Mucosa of stomach (tissue), 1 donor: ENCODE data around the gene RAB4B.
A peak's percentile ranks its signal among the peaks of the same experiment; 100 is the strongest.

Experiments
- H3K27me3 ChIP-seq: one replicate; pipeline ENCODE4 v1.7.0; 2013; ENCODE audit warnings: mild to moderate bottlenecking, low read length; ENCODE audit not compliant: control insufficient read depth, insufficient read depth
- H3K36me3 ChIP-seq: one replicate; pipeline ENCODE4 v1.7.0; 2013; ENCODE audit warnings: low read length; ENCODE audit not compliant: control insufficient read depth, insufficient read depth
- H3K4me1 ChIP-seq: one replicate; pipeline ENCODE4 v1.7.0; 2013; ENCODE audit warnings: mild to moderate bottlenecking, low read length; ENCODE audit not compliant: control insufficient read depth, insufficient read depth
- H3K4me3 ChIP-seq: one replicate; pipeline ENCODE4 v1.7.0; 2013; ENCODE audit warnings: low read length
- H3K9ac ChIP-seq: one replicate; pipeline ENCODE4 v1.7.0; 2013; ENCODE audit warnings: mild to moderate bottlenecking, low read length, moderate library complexity
- H3K9me3 ChIP-seq: one replicate; pipeline ENCODE4 v1.7.0; 2013; ENCODE audit warnings: mild to moderate bottlenecking, low read length, moderate library complexity; ENCODE audit not compliant: control insufficient read depth
- donor health status: Pancreatic carcinoma.

RAB4B gene

DNA sequence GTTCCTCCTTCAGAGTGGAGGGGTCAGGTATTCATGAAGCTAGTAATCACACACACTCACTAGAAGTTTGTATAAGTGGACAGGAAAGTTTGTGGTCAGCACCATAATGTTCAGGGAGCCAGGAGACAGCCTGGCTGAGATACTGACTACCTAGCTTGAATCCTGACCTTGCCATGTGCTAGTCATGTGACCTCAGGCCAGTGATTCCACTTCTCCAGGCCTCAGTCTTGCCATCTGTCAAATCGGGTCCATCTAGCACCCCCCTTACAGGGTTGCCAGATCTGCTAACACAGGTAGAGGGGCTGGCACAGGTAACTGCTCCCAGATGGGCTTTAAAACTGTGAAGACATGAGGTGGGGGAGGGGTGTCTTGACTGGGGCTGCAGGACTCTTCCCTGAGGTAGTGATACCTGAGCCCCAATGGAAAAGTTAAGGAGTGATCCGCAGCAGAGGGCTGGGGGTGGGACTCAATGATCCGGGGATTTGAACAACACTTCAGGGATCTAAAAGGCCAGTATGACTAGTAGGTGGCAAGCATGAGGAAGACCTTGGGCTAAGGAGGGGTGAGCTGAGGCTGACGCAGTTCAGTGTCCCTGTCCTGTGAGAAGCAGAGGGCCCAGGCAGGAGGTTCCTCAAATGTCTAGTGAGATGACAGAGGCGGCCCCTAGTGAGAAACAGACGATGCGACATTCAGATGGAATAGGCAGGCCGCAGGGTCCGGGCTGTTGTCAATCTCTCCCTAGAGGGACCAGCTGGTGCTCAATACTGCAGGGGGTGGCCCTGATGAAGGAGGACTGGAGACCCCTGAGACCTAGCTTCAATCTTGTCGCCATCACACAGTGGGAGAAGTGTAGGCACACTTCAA lies 36.3 kb upstream of the RAB4B start:
- no peak overlapping the region for H3K9ac ChIP-seq
- H3K9me3 ChIP-seq, result no peaks in the 10 kb centered on the region
- H3K36me3 ChIP-seq, result peaks cover 8% of the 10 kb centered on the region

DNA sequence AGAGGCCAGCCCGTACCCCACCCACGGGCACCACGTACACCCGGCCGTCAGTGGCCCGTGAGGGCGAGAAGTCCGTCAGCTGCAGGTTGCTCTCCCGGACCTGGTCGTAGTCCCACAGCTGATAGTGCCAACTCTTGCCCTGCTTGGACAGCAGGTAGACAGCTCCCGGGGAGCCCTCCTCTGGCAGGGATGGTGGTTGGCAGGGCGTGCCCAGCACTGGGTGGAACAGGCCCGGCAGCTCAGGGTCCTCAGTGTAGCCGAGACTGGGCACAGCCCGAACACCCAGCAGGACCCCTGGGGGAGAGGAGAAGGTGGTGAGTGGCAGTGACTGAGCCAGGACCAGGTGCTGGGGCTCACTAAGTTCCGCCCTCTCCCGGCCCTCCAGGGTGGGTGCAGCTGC lies 35.6 kb upstream of the RAB4B start:
- Histone ChIP-seq H3K27me3 (no peaks in the 10 kb centered on the region), H3K36me3 (peaks cover 2% of the 10 kb centered on the region), H3K9me3 (no peaks in the 10 kb centered on the region), H3K4me1 (no peaks in the 10 kb centered on the region), H3K9ac (no peak overlapping the region), H3K4me3 (no peak overlapping the region)

More for the DNA sequence above, 36.3 kb upstream of the RAB4B start:
- no peaks in the 10 kb centered on the region for H3K27me3 ChIP-seq
- no peak overlapping the region for H3K4me3 ChIP-seq
- H3K4me1 ChIP-seq, result no peaks in the 10 kb centered on the region

DNA sequence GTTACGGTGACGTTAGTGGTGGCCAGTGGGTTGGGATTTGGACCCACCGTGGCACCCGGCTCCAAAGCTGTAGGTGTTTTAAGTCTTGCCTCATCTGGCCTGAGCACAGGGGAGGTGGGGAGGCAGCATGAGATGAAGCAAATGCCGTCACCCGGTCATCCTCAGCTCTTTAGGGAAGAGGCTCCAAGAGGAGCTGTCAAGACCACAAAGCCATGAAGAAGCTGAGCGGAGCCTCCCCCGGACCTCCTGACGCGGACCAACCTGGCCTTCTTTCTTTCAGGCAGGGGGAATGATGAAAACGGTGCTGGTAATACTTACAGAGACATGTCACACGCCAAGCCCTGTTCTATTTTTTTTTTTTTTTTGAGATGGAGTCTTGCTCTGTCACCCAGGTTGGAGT lies 35.2 kb upstream of the RAB4B start:
- no peaks in the 10 kb centered on the region for H3K9me3 ChIP-seq
- no peaks in the 10 kb centered on the region for H3K36me3 ChIP-seq
- H3K4me3 ChIP-seq, result no peak overlapping the region
- H3K4me1 ChIP-seq, result no peaks in the 10 kb centered on the region
- no peak overlapping the region for H3K9ac ChIP-seq
- H3K27me3 ChIP-seq, result no peaks in the 10 kb centered on the region

DNA sequence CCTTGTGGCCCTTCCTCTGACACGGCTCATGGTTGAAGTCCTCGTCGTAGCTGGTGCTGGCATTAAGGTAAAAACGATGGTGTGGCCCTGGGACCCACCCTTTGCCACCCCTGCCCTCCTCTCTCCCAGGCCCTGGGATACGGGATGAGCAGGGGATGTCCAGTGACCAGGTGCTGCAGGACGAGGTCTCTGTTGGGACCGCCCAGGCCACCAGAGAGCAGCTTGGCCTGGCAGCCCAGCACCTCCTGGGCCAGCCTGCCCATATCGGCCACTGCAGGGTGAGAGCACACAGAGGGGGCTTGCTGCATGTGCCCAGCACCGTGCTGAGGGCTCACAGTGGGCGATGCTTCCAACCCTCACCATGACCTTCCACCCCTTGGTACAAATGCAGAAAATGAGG lies 34.1 kb upstream of the RAB4B start:
- no peaks in the 10 kb centered on the region for H3K36me3 ChIP-seq
- H3K9me3 ChIP-seq, result no peaks in the 10 kb centered on the region
- H3K4me1 ChIP-seq, result no peaks in the 10 kb centered on the region
- no peak overlapping the region for H3K4me3 ChIP-seq
- no peak overlapping the region for H3K9ac ChIP-seq
- no peaks in the 10 kb centered on the region for H3K27me3 ChIP-seq

DNA sequence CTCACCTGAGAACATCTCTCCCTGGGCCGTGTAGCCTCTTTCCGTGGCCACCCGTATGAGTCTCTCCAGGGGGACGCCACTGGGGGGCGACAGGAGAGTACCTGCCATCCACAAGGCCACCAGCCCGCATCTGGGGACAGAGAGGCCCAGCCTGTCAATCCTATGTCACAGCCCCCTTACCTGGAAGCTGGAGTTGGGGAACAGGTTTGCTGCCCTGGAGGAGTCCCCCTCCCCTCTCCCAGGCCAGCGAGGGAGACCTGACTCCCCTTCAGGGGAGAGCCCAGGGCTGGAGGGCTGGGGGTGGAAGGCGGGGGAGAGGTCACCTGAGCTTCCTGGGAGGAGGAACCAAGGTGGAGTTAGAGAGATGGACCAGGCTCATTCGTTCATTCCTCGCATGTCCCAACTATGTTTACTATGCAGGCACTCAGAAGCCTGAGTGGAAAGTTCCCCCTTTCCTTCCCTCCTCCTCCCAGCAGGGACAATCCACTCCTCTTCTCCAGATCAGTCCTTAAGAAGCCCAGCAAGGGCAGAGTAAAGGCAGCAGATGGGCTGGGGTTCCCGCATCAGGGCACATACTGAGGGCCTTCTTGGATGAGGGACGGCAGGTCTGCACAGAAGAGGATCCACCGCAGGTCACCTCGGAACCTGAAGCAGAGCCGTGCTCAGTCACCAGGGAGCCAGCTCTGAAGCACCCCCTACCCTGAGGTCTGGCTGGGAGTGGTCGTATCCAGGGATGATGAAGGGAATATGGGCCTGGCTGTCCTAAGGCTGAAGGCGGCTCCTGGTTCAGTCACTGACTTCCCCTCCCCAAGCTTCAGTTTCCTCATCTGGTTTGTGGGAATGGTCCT lies 33.3 kb upstream of the RAB4B start:
- Histone ChIP-seq H3K9ac (no peak overlapping the region), H3K27me3 (no peaks in the 10 kb centered on the region), H3K9me3 (no peaks in the 10 kb centered on the region), H3K4me3 (no peak overlapping the region), H3K4me1 (peaks cover 7% of the 10 kb centered on the region), H3K36me3 (no peaks in the 10 kb centered on the region)

DNA sequence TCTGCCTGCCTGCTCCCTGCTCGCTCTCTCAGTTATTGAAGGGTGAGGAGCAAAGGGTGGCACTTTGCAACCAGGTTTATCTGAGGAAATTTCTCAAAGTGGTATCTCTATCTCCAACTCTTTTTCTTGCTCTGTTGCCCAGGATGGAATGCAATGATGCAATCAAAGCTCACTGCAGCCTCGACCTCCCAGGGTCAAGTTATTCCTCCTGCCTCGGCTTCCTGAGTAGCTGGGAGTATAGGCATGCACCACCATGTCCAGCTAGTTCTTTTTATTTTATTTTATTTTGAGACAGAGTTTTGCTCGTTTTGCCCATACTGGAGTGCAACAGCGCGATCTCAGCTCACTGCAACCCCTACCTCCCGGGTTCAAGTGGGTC lies 32.7 kb upstream of the RAB4B start:
- Histone ChIP-seq H3K4me3 (no peak overlapping the region), H3K9me3 (no peaks in the 10 kb centered on the region), H3K9ac (no peak overlapping the region), H3K4me1 (peaks cover 11% of the 10 kb centered on the region), H3K27me3 (no peaks in the 10 kb centered on the region), H3K36me3 (no peaks in the 10 kb centered on the region)

DNA sequence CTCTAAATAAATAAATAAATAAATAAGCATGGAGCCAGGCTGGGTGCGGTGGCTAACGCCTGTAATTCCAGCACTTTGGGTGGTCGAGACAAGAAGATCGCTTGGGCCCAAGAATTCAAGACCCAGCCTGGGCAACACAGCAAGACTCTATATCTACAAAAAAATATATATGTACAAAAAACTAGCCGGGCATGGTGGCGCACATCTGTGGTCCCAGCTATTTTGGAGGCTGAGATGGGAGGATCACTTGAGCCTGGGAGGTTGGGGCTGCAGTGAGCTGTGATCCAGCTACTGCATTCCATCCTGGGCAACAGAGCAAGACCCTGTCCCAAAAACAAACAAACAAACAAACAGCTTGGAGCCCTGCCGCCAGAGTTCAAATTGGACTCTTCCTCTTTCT lies 30.5 kb upstream of the RAB4B start:
- H3K27me3 ChIP-seq, result no peaks in the 10 kb centered on the region

DNA sequence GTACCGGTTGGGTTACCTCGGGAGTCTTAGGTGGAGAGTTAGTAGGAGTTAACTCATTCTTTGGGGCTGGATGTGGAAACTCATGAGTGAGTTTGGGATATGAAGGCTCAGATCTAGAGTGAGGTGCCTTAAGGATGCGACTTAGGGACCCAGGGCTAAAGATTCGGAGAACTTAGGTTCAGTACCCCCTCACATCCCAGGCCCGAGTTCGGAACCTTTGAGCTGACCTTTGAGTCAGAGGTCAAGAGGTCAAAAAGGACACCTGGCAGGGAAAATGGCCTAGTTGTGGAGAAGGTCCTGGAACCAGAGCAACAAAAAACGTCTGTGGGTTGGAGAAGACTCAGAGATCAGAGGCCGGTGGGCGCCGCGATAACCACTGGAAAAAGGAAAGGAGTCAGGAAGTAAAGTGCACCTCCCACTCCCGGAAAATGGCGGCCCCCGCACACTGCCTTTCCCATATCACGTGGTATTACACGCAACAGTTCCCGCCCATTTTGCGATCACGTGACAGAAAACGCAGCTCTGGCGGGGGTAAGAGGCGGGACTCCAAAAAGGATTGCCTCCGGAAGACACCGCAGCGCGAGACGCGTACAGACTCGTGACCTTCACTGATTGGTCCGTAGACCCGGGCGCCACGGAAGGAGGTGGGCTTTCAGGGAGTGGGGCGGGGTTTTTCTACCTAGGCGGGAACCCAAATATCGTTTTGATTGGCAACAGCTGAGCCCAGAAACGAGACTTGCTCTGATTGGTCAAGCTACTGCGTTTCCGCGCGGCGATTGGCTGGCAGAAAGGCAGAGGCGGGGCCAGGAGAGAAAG lies 27.8 kb upstream of the RAB4B start, which contains the start of gene ACTMAP:
ACTMAP (minus strand) TSS at position 420 of the 816 bp plus-strand sequence. CDS start 674 bp downstream, outside the sequence.
- peaks cover 18% of the 10 kb centered on the region for H3K4me1 ChIP-seq

More for the DNA sequence above, 30.5 kb upstream of the RAB4B start:
- Histone ChIP-seq H3K4me1 (peaks cover 11% of the 10 kb centered on the region), H3K9me3 (no peaks in the 10 kb centered on the region), H3K36me3 (no peaks in the 10 kb centered on the region), H3K4me3 (no peak overlapping the region), H3K9ac (no peak overlapping the region)

DNA sequence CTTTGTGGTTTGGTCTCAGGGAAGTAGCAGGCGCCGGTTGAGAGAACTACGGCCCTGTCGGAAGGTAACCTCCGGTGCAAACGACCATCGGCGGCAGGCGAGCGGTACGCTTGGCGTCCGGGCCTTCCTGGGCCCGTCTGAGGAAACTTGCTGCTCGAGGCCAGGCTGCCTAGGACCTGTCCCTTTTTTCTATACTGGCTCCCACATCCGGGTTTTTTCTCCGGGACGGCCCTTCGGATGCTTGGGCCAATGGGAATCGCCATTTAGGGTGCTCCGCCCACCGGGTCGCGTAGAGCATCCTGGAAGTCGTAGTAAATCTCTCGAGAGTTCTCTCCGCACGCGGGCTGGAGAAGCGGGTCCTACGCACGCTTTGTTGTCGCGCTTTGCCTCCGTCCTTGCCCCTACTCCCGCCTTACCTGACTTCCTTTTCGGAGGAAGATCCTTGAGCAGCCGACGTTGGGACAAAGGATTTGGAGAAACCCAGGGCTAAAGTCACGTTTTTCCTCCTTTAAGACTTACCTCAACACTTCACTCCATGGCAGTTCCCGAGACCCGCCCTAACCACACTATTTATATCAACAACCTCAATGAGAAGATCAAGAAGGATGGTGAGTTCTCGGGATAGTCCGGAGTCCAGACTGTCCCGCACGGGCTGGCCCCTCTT lies 27.0 kb upstream of the RAB4B start, which contains the start of gene SNRPA:
SNRPA (plus strand) TSS at position 330 of the 664 bp plus-strand sequence; CDS start at position 536, 206 bp downstream.
- Histone ChIP-seq H3K9ac (peak within 1 kb of the TSS; percentile 85), H3K27me3 (no peaks in the 10 kb centered on the region), H3K4me3 (peak within 1 kb of the TSS; percentile 88), H3K9me3 (no peaks in the 10 kb centered on the region), H3K36me3 (no peaks in the 10 kb centered on the region), H3K4me1 (peaks cover 26% of the 10 kb centered on the region)

More for the DNA sequence above, 27.8 kb upstream of the RAB4B start, which contains the start of gene ACTMAP:
- no peaks in the 10 kb centered on the region for H3K27me3 ChIP-seq
- peak within 1 kb of the TSS; percentile 88 for H3K4me3 ChIP-seq
- H3K9ac ChIP-seq, result peak within 1 kb of the TSS; percentile 85
- H3K9me3 ChIP-seq, result no peaks in the 10 kb centered on the region
- H3K36me3 ChIP-seq, result no peaks in the 10 kb centered on the region

DNA sequence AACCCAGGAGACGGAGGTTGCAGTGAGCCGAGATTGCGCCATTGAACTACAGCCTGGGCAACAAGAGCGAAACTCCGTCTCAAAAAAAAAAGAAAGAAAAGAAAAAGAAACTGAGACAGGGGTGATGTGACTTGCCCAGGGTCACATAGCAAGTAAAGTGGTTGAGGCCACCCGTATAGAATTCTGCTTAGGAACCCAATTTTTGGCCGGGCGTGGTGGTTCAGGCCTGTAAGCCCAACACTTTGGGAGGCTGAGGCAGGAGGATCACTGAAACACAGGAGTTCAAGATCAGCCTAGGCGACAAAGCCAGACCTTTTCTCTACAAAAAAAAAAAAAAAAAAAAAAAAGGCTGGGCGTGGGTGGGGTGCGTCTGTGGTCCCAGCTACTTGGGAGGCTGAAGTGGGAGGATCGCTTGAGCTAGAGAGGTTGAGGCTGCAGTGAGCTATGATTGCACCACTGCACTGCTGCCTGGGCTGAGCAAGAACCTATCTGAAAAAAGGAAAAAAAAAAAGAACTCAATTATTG lies 25.7 kb upstream of the RAB4B start:
- H3K9ac ChIP-seq, result peak overlapping the region; percentile 83
- H3K27me3 ChIP-seq, result no peaks in the 10 kb centered on the region
- H3K4me1 ChIP-seq, result peaks cover 27% of the 10 kb centered on the region
- H3K9me3 ChIP-seq, result no peaks in the 10 kb centered on the region
- H3K4me3 ChIP-seq, result peak overlapping the region; percentile 88
- H3K36me3 ChIP-seq, result no peaks in the 10 kb centered on the region
